GM20000 (cell line): ENCODE data around the gene NFATC3.

Experiments
- DNase-seq: peaks from one replicate; pipeline ENCODE4 v3.0.0; 2012; ENCODE audit warnings: low spot score
- CTCF ChIP-seq: IDR thresholded peaks from 2 replicates; pipeline ENCODE4 v1.5.1; 2012; ENCODE audit warnings: mild to moderate bottlenecking, control low read depth; ENCODE audit errors: extremely low read depth, missing control alignments

NFATC3 gene

GRCh38 chr16:68073902-68074760, 11.0 kb upstream of the NFATC3 start:
- DNase-seq = no peak
- TF ChIP-seq CTCF = no peak

- TF ChIP-seq CTCF = no peak
- DNase-seq = peak; percentile 76
Measured at GRCh38 chr16:68074850-68075555, 10.2 kb upstream of the NFATC3 start.

- no peak for TF ChIP-seq CTCF
- no peak for DNase-seq
Measured at GRCh38 chr16:68075980-68076379, 9.2 kb upstream of the NFATC3 start.

GRCh38 chr16:68076560-68076959, 8.6 kb upstream of the NFATC3 start:
- no peak for DNase-seq
- no peak for TF ChIP-seq CTCF

GRCh38 chr16:68077866-68078700, 7.1 kb upstream of the NFATC3 start:
- TF ChIP-seq CTCF = no peak
- DNase-seq = no peak

- no peak for TF ChIP-seq CTCF
Measured at GRCh38 chr16:68078701-68079375, 6.3 kb upstream of the NFATC3 start.

More at GRCh38 chr16:68078701-68079375, 6.3 kb upstream of the NFATC3 start:
- no peak for DNase-seq
